Measurements from ENCODE around the gene CCDC32. TPM values are rescaled to one million over a fixed set of nuclear protein-coding genes. Genes with fewer than 3 reads are reported as not detected.
A peak's percentile ranks its signal among the peaks of the same experiment; 100 is the strongest.

CCDC32 gene
- total and polyA plus RNA-seq, 2 of the 8 experiments (the other 6 are each of a cell fraction or from before 2014, with no cell fraction given), result 8.9 to 12.1 TPM

GRCh38 chr15:40593588-40594428 is 29.0 kb upstream of the CCDC32 start, which contains the start of gene KNL1 (continued):
- peak; percentile 73 to 90 for TF ChIP-seq POLR2A (IDR thresholded peaks at IDR 0.05; ENCODE audit: control extremely low read depth in 1 of 2, low read depth in 2 of 2, low read length in 2 of 2)
- peak; percentile 87; the same call in 1 of the 2 replicates for TF ChIP-seq MAFK (IDR thresholded peaks at IDR 0.05; ENCODE audit: low read depth, low read length)
- TF ChIP-seq SIN3A (conservative IDR thresholded peaks at IDR 0.05 in 1 of 2, IDR thresholded peaks at IDR 0.05 in 1 of 2; ENCODE audit: low read depth in 1 of 2, low read length in 2 of 2), result peak in 1 of 2 experiments; percentile 83; a peak in 1 of 4 replicates
- no peak for TF ChIP-seq RXRA (IDR thresholded peaks at IDR 0.05; ENCODE audit: insufficient read depth, low read depth, low read length)
- TF ChIP-seq CTBP2 (IDR thresholded peaks at IDR 0.05; ENCODE audit: borderline replicate concordance, insufficient read depth, insufficient read length, low read length), result no peak
- no peak for TF ChIP-seq KDM5A (IDR thresholded peaks at IDR 0.05; ENCODE audit: low read length)
- no peak for TF ChIP-seq NANOG (IDR thresholded peaks at IDR 0.05; ENCODE audit: insufficient read depth, low read depth, low read length, poor library complexity, severe bottlenecking)
